A549 (cell line): ENCODE data around the gene SLC16A10. TPM values are rescaled to one million over a fixed set of nuclear protein-coding genes. Genes with fewer than 3 reads are reported as not detected.

Source experiments
- ATAC-seq, 2 experiments: fragments of 200-7000 bp in 1 of 2; fragments of >200 bp in 1 of 2; cut with Nextera tagmentation in 1 of 2; cut with Tn5 transposase in 1 of 2; 3 replicates each; pipeline versions ENCODE4 v1.8.0 to v1.9.1; 2018 to 2020; ENCODE audit warnings: mild to moderate bottlenecking in 1 of 2, moderate library complexity in 1 of 2
- CTCF ChIA-PET: fragments of 300-600 bp; sonication (Branson Sonifier 250); formaldehyde crosslinking; extraction: SDS; loops from one replicate; lab custom pipeline; 2021; ENCODE audit warnings: antibody characterized with exemption, inconsistent platforms; lab: Yijun Ruan, JAX
- POLR2A ChIA-PET: fragments of 350-600 bp; formaldehyde crosslinking; extraction: SDS; loops from one replicate; lab custom pipeline; 2021; ENCODE audit warnings: antibody characterized with exemption, inconsistent platforms; lab: Yijun Ruan, JAX
- DNase-seq, 2 experiments: peaks; one replicate each; pipeline versions ENCODE4 v3.0.0 to v3.0.0-alpha.2; 2011 to 2016; ENCODE audit warnings: low read depth in 1 of 2, low spot score in 1 of 2
- FAIRE-seq: peaks from 2 replicates; lab custom pipeline; 2011; peaks lifted over from hg19 to GRCh38; lab: Jason Lieb, UNC
- H3K27ac ChIP-seq, 2 experiments: fragments of >200 bp; sonication (Bioruptor Twin); formaldehyde crosslinking; 3 replicates each; pipeline ENCODE4 v1.5.1; 2016 to 2017
- H3K4me1 ChIP-seq: fragments of >200 bp; sonication (Bioruptor Twin); formaldehyde crosslinking; 3 replicates; pipeline ENCODE4 v1.6.1; 2016
- H3K4me2 ChIP-seq: fragments of >200 bp; sonication (Bioruptor Twin); formaldehyde crosslinking; 3 replicates; pipeline ENCODE4 v1.6.1; 2016
- H3K4me3 ChIP-seq: fragments of >200 bp; sonication (Bioruptor Twin); formaldehyde crosslinking; 3 replicates; pipeline ENCODE4 v1.5.1; 2016
- H3K9me3 ChIP-seq: fragments of >200 bp; sonication (Bioruptor Twin); formaldehyde crosslinking; 3 replicates; pipeline ENCODE4 v1.6.1; 2016
- BHLHE40 ChIP-seq: IDR thresholded peaks from 2 replicates; pipeline ENCODE4 v1.6.1; 2012; ENCODE audit warnings: low read depth, low read length, inconsistent platforms
- CBX8 ChIP-seq: fragments of 200-600 bp; sonication (generic); IDR thresholded peaks from 2 replicates; pipeline ENCODE4 v1.6.1; 2016
- CHD4 ChIP-seq: fragments of 200-600 bp; sonication (generic); IDR thresholded peaks from 2 replicates; pipeline ENCODE4 v1.6.1; 2016; ENCODE audit warnings: antibody characterized with exemption, mild to moderate bottlenecking, borderline replicate concordance
- ESRRA ChIP-seq: fragments of 150-350 bp; IDR thresholded peaks from 2 replicates; pipeline ENCODE4 v1.6.1; 2014; ENCODE audit warnings: mild to moderate bottlenecking, low read length, borderline replicate concordance
- FOSB ChIP-seq: fragments of 250-450 bp; sonication (Bioruptor Pico); IDR thresholded peaks from 2 replicates; pipeline ENCODE4 v1.5.0; 2020; ENCODE audit warnings: mild to moderate bottlenecking, moderate library complexity
- HDAC2 ChIP-seq: fragments of 200-600 bp; sonication (generic); IDR thresholded peaks from 2 replicates; pipeline ENCODE4 v1.6.1; 2016
- HOXB13 ChIP-seq: fragments of 250-450 bp; sonication (Bioruptor Pico); IDR thresholded peaks from 2 replicates; pipeline ENCODE4 v1.5.0; 2020; ENCODE audit warnings: low read depth, mild to moderate bottlenecking, moderate library complexity
- HOXB5 ChIP-seq: fragments of 250-450 bp; sonication (Bioruptor Pico); IDR thresholded peaks from 2 replicates; pipeline ENCODE4 v1.5.0; 2020; ENCODE audit warnings: mild to moderate bottlenecking, moderate library complexity
- MAZ ChIP-seq: fragments of 150-350 bp; IDR thresholded peaks from 2 replicates; pipeline ENCODE4 v1.6.1; 2014; ENCODE audit warnings: antibody characterized with exemption, low read depth, low read length, borderline replicate concordance
- MYC ChIP-seq: IDR thresholded peaks from 2 replicates; pipeline ENCODE4 v1.6.1; 2012; ENCODE audit warnings: mild to moderate bottlenecking, inconsistent platforms, low read length, improper control_type of control experiment, borderline replicate concordance
- NFE2L2 ChIP-seq: fragments of 150-350 bp; conservative IDR thresholded peaks from 2 replicates; pipeline ENCODE4 v1.6.1; 2014; ENCODE audit warnings: low read length
- NPAS2 ChIP-seq: fragments of 250-450 bp; sonication (Bioruptor Pico); IDR thresholded peaks from 2 replicates; pipeline ENCODE4 v1.8.0; 2022; ENCODE audit warnings: mild to moderate bottlenecking, moderate library complexity, borderline replicate concordance
- PHF8 ChIP-seq: fragments of 200-600 bp; sonication (generic); IDR thresholded peaks from 2 replicates; pipeline ENCODE4 v1.6.1; 2016; ENCODE audit warnings: low read depth, mild to moderate bottlenecking, antibody characterized with exemption, moderate library complexity, borderline replicate concordance
- POLR2AphosphoS2 ChIP-seq: conservative IDR thresholded peaks from 2 replicates; pipeline ENCODE4 v1.6.1; 2012; ENCODE audit warnings: low read length, improper control_type of control experiment, inconsistent platforms
- RAD21 ChIP-seq, 2 experiments: fragments of >200 bp in 1 of 2; sonication (Bioruptor Twin) in 1 of 2; formaldehyde crosslinking in 1 of 2; IDR thresholded peaks in 1 of 2; conservative IDR thresholded peaks in 1 of 2; 2 replicates in 1 of 2; 3 replicates in 1 of 2; pipeline ENCODE4 v1.6.1; 2012 to 2018; ENCODE audit warnings: inconsistent platforms in 1 of 2
- RFX5 ChIP-seq: fragments of 450-650 bp; IDR thresholded peaks from 2 replicates; pipeline ENCODE4 v1.7.1; 2014; ENCODE audit warnings: antibody characterized with exemption, mild to moderate bottlenecking, moderate library complexity
- SMC3 ChIP-seq: fragments of >200 bp; sonication (Bioruptor Twin); formaldehyde crosslinking; IDR thresholded peaks from 3 replicates; pipeline ENCODE4 v1.6.1; 2018; ENCODE audit warnings: inconsistent platforms
- TFCP2L1 ChIP-seq: fragments of 250-450 bp; sonication (Bioruptor Pico); IDR thresholded peaks from 2 replicates; pipeline ENCODE4 v1.5.0; 2021; ENCODE audit warnings: mild to moderate bottlenecking
- TP53 ChIP-seq: fragments of 250-450 bp; sonication (Bioruptor Pico); IDR thresholded peaks from 2 replicates; pipeline ENCODE4 v1.5.0; 2021; ENCODE audit warnings: mild to moderate bottlenecking, moderate library complexity
- ZFP36 ChIP-seq: fragments of 450-650 bp; IDR thresholded peaks from 2 replicates; pipeline ENCODE4 v1.6.1; 2014; ENCODE audit warnings: borderline replicate concordance; ENCODE audit not compliant: partially characterized antibody
- WGBS: methylation state at CpG from one replicate; pipeline ENCODE4 v1.1.6; 2017; ENCODE audit errors: missing lambda C conversion rate; 5-methylcytosine and 5-hydroxymethylcytosine counted together
- polyA plus RNA-seq, 4 experiments: library from polyadenylated mRNA; depleted of rRNA in 3 of 4; stranded (reverse); fragments of >200 nt; fragmentation: RNase III in 1 of 4; extraction: RNeasy Plus Mini Kit Qiagen cat#74134 plus additional on column Dnase treatment in 1 of 4; gene quantifications; 2 replicates in 3 of 4; 3 replicates in 1 of 4; pipeline ENCODE4 v1.2.3, GENCODE V29; 2011 to 2017
- TF ChIP-seq, protein P1 (sequence below): fragments of 200-600 bp; sonication (generic); IDR thresholded peaks from 2 replicates; pipeline ENCODE4 v1.6.1; 2016; ENCODE audit warnings: antibody characterized with exemption, mild to moderate bottlenecking, moderate library complexity
- TF ChIP-seq, protein P2 (sequence below): fragments of 450-650 bp; IDR thresholded peaks from 2 replicates; pipeline ENCODE4 v1.6.1; 2014; ENCODE audit warnings: antibody characterized with exemption
- TF ChIP-seq, protein P3 (sequence below): fragments of 150-350 bp; IDR thresholded peaks from 2 replicates; pipeline ENCODE4 v1.6.1; 2014; ENCODE audit warnings: low read depth, mild to moderate bottlenecking, low read length

Gene SLC16A10
- polyA plus RNA-seq, 2 of the 4 experiments (the other 2 are of a cell fraction) = 0.27 to 1.00 TPM

DNA sequence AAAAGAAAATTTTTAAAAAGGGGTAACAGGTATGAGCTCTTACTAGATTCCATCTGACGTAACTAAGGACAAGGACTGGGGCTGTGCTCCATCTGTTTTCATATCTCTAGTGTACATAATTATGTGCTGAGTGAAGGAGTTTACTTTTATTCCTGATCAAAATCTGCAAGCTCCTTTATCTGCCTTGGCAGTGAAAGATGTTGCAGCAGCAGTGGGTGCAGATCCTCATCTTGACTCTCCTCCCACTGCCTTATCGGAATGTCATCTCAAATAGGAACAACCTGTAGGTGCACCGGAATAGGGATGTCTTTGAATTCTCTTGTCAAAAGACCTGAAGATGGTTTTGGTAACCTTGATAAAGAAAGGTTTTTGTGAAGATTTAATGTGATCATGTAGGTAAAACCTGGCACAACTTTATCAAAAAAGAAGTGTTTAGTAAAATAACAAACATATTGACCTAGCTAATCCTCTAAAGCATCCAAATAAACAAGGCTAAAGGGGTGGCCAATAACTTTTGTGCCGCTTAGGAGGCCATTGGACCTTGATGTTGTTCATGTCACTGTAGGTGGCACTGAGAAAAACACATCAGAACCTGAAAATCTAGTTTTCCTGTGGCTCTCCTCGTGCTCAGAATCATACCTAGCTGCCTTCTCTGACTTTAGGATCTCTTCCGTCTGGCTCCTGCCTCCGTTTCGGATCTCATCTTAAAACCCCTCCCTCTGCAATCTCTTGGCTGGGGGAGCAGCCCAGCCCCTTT is 19.0 kb upstream of the SLC16A10 start:
- WGBS = 62% methylated on average over 8 of the region's 8 CpGs
- DNase-seq (no peak), FAIRE-seq (no peak), ATAC-seq (no peak)
- Histone ChIP-seq H3K27ac (no peak overlapping the region), H3K4me2 (no peak overlapping the region), H3K4me3 (no peak overlapping the region), H3K9me3 (0 out of 3 replicates have a peak, but pooled peaks cover 3% of the 10 kb centered on the region), H3K4me1 (no peaks in the 10 kb centered on the region)
- ChIA-PET POLR2A (no interaction called here), CTCF (interaction anchor here (3.6 kb wide), 1 partner anchor 10 kb away, joined by 15 read pairs; no protein-coding TSS in a partner anchor)
- TF ChIP-seq FOSB (CRISPR knock-in tag) (no peak), HOXB13 (CRISPR knock-in tag) (no peak), ESRRA (no peak), NPAS2 (CRISPR knock-in tag) (no peak), BHLHE40 (no peak), CHD4 (no peak), MYC (no peak), MAZ (no peak), PHF8 (no peak), HDAC2 (no peak), HOXB5 (CRISPR knock-in tag) (no peak), TFCP2L1 (no peak), SMC3 (no peak), CBX8 (no peak), RFX5 (no peak), ZFP36 (no peak), NFE2L2 (no peak), POLR2AphosphoS2 (no peak)
- TF ChIP-seq, protein P1, sequence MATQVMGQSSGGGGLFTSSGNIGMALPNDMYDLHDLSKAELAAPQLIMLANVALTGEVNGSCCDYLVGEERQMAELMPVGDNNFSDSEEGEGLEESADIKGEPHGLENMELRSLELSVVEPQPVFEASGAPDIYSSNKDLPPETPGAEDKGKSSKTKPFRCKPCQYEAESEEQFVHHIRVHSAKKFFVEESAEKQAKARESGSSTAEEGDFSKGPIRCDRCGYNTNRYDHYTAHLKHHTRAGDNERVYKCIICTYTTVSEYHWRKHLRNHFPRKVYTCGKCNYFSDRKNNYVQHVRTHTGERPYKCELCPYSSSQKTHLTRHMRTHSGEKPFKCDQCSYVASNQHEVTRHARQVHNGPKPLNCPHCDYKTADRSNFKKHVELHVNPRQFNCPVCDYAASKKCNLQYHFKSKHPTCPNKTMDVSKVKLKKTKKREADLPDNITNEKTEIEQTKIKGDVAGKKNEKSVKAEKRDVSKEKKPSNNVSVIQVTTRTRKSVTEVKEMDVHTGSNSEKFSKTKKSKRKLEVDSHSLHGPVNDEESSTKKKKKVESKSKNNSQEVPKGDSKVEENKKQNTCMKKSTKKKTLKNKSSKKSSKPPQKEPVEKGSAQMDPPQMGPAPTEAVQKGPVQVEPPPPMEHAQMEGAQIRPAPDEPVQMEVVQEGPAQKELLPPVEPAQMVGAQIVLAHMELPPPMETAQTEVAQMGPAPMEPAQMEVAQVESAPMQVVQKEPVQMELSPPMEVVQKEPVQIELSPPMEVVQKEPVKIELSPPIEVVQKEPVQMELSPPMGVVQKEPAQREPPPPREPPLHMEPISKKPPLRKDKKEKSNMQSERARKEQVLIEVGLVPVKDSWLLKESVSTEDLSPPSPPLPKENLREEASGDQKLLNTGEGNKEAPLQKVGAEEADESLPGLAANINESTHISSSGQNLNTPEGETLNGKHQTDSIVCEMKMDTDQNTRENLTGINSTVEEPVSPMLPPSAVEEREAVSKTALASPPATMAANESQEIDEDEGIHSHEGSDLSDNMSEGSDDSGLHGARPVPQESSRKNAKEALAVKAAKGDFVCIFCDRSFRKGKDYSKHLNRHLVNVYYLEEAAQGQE = no peak
- TF ChIP-seq, protein P2, sequence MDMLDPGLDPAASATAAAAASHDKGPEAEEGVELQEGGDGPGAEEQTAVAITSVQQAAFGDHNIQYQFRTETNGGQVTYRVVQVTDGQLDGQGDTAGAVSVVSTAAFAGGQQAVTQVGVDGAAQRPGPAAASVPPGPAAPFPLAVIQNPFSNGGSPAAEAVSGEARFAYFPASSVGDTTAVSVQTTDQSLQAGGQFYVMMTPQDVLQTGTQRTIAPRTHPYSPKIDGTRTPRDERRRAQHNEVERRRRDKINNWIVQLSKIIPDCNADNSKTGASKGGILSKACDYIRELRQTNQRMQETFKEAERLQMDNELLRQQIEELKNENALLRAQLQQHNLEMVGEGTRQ = no peak

GRCh38 chr6:111068866-111069234 is 18.5 kb upstream of the SLC16A10 start:
- no peaks in the 10 kb centered on the region for H3K4me1 ChIP-seq
- no peak for DNase-seq
- TF ChIP-seq RAD21 (conservative IDR thresholded peaks at IDR 0.05 in 1 of 2, IDR thresholded peaks at IDR 0.05 in 1 of 2) = no peak
- TF ChIP-seq, protein P3, sequence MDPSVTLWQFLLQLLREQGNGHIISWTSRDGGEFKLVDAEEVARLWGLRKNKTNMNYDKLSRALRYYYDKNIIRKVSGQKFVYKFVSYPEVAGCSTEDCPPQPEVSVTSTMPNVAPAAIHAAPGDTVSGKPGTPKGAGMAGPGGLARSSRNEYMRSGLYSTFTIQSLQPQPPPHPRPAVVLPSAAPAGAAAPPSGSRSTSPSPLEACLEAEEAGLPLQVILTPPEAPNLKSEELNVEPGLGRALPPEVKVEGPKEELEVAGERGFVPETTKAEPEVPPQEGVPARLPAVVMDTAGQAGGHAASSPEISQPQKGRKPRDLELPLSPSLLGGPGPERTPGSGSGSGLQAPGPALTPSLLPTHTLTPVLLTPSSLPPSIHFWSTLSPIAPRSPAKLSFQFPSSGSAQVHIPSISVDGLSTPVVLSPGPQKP = no peak
- TF ChIP-seq TP53 = no peak
- no peak for TF ChIP-seq BHLHE40
- TF ChIP-seq ESRRA = no peak
- no peak for FAIRE-seq
- 70% methylated on average over 2 of the region's 2 CpGs for WGBS
- H3K4me2 ChIP-seq = no peak overlapping the region
- no peak for ATAC-seq
- ChIA-PET POLR2A (no interaction called here), CTCF (interaction anchor here (3.6 kb wide), 1 partner anchor 11 kb away, joined by 15 read pairs; no protein-coding TSS in a partner anchor)
- no peak overlapping the region for H3K4me3 ChIP-seq
- H3K27ac ChIP-seq = no peak overlapping the region
- 0 out of 3 replicates have a peak, but pooled peaks cover 2% of the 10 kb centered on the region for H3K9me3 ChIP-seq
